GM23338 (cell line): Measurements from ENCODE around the gene MRPS26. TPM values are rescaled to one million over a fixed set of nuclear protein-coding genes. Genes with fewer than 3 reads are reported as not detected.

Experiments used
- ATAC-seq: fragments of 200-7000 bp; cut with Tn5 transposase; 3 replicates; pipeline ENCODE4 v1.9.1; 2020
- DNase-seq: peaks from one replicate; pipeline ENCODE4 v3.0.0-alpha.2; 2015; ENCODE audit warnings: low spot score
- H2AFZ ChIP-seq: fragments of 200-600 bp; sonication (generic); 2 replicates; pipeline ENCODE4 v1.8.0; 2016; ENCODE audit warnings: antibody characterized with exemption, mild to moderate bottlenecking, moderate library complexity
- H3F3A ChIP-seq: fragments of 200-600 bp; sonication (generic); replicated peaks from 2 replicates; pipeline ENCODE4 v1.8.0; 2017; ENCODE audit warnings: antibody characterized with exemption, mixed run types, low read depth
- H3K27ac ChIP-seq: fragments of 200-600 bp; sonication (generic); 2 replicates; pipeline ENCODE4 v1.6.1; 2016; ENCODE audit warnings: low read depth
- H3K27me3 ChIP-seq: fragments of 200-600 bp; sonication (generic); 2 replicates; pipeline ENCODE4 v1.8.0; 2016; ENCODE audit warnings: mild to moderate bottlenecking, mixed run types, moderate library complexity; ENCODE audit not compliant: insufficient read depth
- H3K36me3 ChIP-seq: fragments of 200-600 bp; sonication (generic); 2 replicates; pipeline ENCODE4 v1.8.0; 2016; ENCODE audit warnings: mild to moderate bottlenecking; ENCODE audit not compliant: insufficient read depth
- H3K4me1 ChIP-seq: fragments of 200-600 bp; sonication (generic); 2 replicates; pipeline ENCODE4 v1.8.0; 2016; ENCODE audit warnings: mild to moderate bottlenecking, moderate library complexity; ENCODE audit not compliant: insufficient read depth
- H3K4me2 ChIP-seq: fragments of 200-600 bp; sonication (generic); 2 replicates; pipeline ENCODE4 v1.7.1; 2017; ENCODE audit warnings: mixed run types
- H3K4me3 ChIP-seq: fragments of 200-600 bp; sonication (generic); 2 replicates; pipeline ENCODE4 v1.6.1; 2016; ENCODE audit warnings: mixed run types
- H3K79me2 ChIP-seq: fragments of 200-600 bp; sonication (generic); replicated peaks from 2 replicates; pipeline ENCODE4 v1.8.0; 2017; ENCODE audit warnings: mild to moderate bottlenecking; ENCODE audit not compliant: insufficient read depth
- H3K9me2 ChIP-seq: fragments of 200-600 bp; sonication (generic); 2 replicates; pipeline ENCODE4 v1.8.0; 2017; ENCODE audit not compliant: insufficient read depth
- H4K20me1 ChIP-seq: fragments of 200-600 bp; sonication (generic); replicated peaks from 2 replicates; pipeline ENCODE4 v1.8.0; 2017; ENCODE audit warnings: mild to moderate bottlenecking; ENCODE audit not compliant: insufficient read depth
- H3K27ac Mint-ChIP-seq: 2 replicates; pipeline ENCODE4 v1.8.0; 2020; ENCODE audit warnings: inconsistent platforms, mild to moderate bottlenecking, moderate library complexity, mixed read lengths
- H3K27me3 Mint-ChIP-seq: 3 replicates; pipeline ENCODE4 v1.8.0; 2022; ENCODE audit warnings: low read depth, mild to moderate bottlenecking, moderate library complexity, mixed read lengths, inconsistent platforms; ENCODE audit not compliant: insufficient read depth, poor library complexity
- H3K36me3 Mint-ChIP-seq: 3 replicates; pipeline ENCODE4 v1.8.0; 2021; ENCODE audit warnings: low read depth, mild to moderate bottlenecking, inconsistent platforms, moderate library complexity, mixed read lengths
- H3K4me1 Mint-ChIP-seq: 3 replicates; pipeline ENCODE4 v1.8.0; 2020; ENCODE audit warnings: mild to moderate bottlenecking, inconsistent platforms, mixed read lengths
- H3K4me3 Mint-ChIP-seq: 3 replicates; pipeline ENCODE4 v1.8.0; 2021; ENCODE audit warnings: moderate library complexity, mild to moderate bottlenecking, inconsistent platforms, mixed read lengths
- H3K9me3 Mint-ChIP-seq: 3 replicates; pipeline ENCODE4 v1.8.0; 2020; ENCODE audit warnings: moderate library complexity, mild to moderate bottlenecking, inconsistent platforms, mixed read lengths
- CREB1 ChIP-seq: fragments of 250-450 bp; sonication (Bioruptor Pico); IDR thresholded peaks from 2 replicates; pipeline ENCODE4 v1.5.0; 2020; ENCODE audit warnings: low read depth, mild to moderate bottlenecking, moderate library complexity
- EZH2 ChIP-seq: fragments of 200-600 bp; sonication (generic); IDR thresholded peaks from one replicate; pipeline ENCODE4 v1.8.0; 2017; ENCODE audit warnings: antibody characterized with exemption, mild to moderate bottlenecking, low read depth; ENCODE audit not compliant: unreplicated experiment
- EZH2phosphoT487 ChIP-seq: fragments of 200-600 bp; sonication (generic); IDR thresholded peaks from one replicate; pipeline ENCODE4 v1.8.1; 2018; ENCODE audit warnings: antibody characterized with exemption; ENCODE audit not compliant: unreplicated experiment
- JUNB ChIP-seq: IDR thresholded peaks from one replicate; pipeline ENCODE4 v1.6.1; 2016; ENCODE audit warnings: antibody characterized with exemption; ENCODE audit not compliant: unreplicated experiment
- NANOG ChIP-seq: IDR thresholded peaks from 2 replicates; pipeline ENCODE4 v1.6.1; 2016; ENCODE audit warnings: antibody characterized with exemption, borderline replicate concordance
- polyA plus RNA-seq: library from polyadenylated mRNA; unstranded; fragments of >200 nt; fragmentation: Nextera tagmentation; extraction: Ambion mirVana; gene quantifications from 2 replicates; pipeline ENCODE4 v1.2.1, GENCODE V29; 2016
- total RNA-seq: library from RNA; depleted of rRNA; stranded (reverse); fragments of >200 nt; shearing (Covaris generic); gene quantifications from 2 replicates; pipeline ENCODE4 v1.2.3, GENCODE V29; 2014
- TF ChIP-seq, protein P1 (sequence below): IDR thresholded peaks from one replicate; pipeline ENCODE4 v1.6.1; 2018; ENCODE audit warnings: antibody characterized with exemption; ENCODE audit not compliant: unreplicated experiment
- TF ChIP-seq, protein P2 (sequence below): IDR thresholded peaks from 2 replicates; pipeline ENCODE4 v1.6.1; 2016; ENCODE audit warnings: antibody characterized with exemption
- TF ChIP-seq, protein P3 (sequence below), 2 experiments: fragments of 200-600 bp in 1 of 2; sonication (generic) in 1 of 2; conservative IDR thresholded peaks; 2 replicates each; pipeline versions ENCODE4 v1.5.1 to v1.6.1; 2016 to 2017; ENCODE audit warnings: antibody characterized with exemption in 2 of 2, low read depth in 2 of 2, mild to moderate bottlenecking in 2 of 2, moderate library complexity in 1 of 2
- TF ChIP-seq, protein P4 (sequence below): fragments of 250-450 bp; sonication (Bioruptor Pico); IDR thresholded peaks from 2 replicates; pipeline ENCODE4 v1.5.0; 2020; ENCODE audit warnings: mild to moderate bottlenecking, moderate library complexity

The MRPS26 gene
- total and polyA plus RNA-seq, 2 experiments from 2014 or later: 105 to 154 TPM

DNA sequence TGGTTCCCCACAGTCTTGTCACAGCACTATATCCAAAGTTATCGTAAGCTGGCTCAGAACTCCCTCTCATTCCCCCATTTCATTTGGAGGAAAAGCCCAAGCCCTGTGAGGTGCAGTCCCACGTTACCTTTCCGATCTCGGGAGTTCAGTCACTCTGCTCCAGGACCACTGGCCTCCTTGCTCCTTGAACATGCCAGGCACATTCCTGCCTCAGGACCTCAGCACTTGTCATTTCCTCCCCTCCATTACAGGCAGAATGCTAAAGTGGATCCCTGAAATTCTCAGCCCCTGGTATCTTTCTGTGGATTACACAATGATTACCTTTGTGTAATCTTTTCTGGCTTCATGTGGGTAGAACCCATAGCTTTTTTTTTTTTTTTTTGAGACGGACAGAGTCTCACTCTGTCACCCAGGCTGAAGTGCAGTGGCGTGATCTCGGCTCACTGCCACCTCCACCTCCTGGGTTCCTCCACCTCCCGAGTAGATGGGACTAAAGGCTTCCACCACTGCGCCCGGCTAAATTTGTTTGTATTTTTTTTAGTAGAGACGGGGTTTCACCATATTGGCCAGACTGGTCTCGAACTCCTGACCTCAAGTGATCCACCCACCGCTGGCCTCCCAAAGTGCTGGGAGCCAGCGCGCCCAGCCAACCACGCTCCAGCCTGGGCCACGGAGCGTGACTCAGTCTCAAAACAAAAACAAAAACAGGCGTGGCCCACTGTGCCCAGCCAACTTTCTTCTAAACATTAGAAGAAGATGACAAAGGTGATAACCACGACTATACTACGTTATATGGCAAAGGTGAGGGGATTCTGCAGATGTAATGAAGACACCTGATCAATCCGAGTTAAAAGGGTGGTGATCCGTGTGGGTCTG, 21.5 kb downstream of the MRPS26 start (continued):
- TF ChIP-seq, protein P1, sequence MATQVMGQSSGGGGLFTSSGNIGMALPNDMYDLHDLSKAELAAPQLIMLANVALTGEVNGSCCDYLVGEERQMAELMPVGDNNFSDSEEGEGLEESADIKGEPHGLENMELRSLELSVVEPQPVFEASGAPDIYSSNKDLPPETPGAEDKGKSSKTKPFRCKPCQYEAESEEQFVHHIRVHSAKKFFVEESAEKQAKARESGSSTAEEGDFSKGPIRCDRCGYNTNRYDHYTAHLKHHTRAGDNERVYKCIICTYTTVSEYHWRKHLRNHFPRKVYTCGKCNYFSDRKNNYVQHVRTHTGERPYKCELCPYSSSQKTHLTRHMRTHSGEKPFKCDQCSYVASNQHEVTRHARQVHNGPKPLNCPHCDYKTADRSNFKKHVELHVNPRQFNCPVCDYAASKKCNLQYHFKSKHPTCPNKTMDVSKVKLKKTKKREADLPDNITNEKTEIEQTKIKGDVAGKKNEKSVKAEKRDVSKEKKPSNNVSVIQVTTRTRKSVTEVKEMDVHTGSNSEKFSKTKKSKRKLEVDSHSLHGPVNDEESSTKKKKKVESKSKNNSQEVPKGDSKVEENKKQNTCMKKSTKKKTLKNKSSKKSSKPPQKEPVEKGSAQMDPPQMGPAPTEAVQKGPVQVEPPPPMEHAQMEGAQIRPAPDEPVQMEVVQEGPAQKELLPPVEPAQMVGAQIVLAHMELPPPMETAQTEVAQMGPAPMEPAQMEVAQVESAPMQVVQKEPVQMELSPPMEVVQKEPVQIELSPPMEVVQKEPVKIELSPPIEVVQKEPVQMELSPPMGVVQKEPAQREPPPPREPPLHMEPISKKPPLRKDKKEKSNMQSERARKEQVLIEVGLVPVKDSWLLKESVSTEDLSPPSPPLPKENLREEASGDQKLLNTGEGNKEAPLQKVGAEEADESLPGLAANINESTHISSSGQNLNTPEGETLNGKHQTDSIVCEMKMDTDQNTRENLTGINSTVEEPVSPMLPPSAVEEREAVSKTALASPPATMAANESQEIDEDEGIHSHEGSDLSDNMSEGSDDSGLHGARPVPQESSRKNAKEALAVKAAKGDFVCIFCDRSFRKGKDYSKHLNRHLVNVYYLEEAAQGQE: no peak
- TF ChIP-seq, protein P2, sequence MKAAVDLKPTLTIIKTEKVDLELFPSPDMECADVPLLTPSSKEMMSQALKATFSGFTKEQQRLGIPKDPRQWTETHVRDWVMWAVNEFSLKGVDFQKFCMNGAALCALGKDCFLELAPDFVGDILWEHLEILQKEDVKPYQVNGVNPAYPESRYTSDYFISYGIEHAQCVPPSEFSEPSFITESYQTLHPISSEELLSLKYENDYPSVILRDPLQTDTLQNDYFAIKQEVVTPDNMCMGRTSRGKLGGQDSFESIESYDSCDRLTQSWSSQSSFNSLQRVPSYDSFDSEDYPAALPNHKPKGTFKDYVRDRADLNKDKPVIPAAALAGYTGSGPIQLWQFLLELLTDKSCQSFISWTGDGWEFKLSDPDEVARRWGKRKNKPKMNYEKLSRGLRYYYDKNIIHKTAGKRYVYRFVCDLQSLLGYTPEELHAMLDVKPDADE: no peak
- TF ChIP-seq JUNB: no peak
- TF ChIP-seq NANOG: no peak

DNA sequence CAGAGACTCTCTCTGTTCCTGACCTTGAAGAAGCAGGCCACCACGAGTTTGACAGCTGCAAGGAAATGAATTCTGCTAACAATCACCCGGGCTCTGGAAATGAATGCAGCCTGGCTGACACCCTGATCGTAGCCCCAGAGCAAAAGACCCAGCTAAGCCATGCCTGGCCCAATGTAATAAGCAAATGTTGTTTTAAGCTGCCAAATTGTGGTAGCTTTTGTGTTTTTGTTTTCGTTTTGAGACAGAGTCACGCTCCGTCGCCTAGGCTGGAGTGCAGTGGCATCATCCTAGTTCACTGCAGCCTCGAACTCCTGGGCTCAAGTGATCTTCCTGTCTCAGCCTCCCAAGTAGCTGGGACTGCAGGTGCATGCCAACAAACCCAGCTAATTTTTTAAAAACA, 22.2 kb downstream of the MRPS26 start:
- peaks cover 7% of the 10 kb centered on the region; the same call in 1 of the 2 replicates for H3K4me1 ChIP-seq
- H3K27me3 Mint-ChIP-seq: peaks cover 25% of the 10 kb centered on the region

More for the DNA sequence above, 22.2 kb downstream of the MRPS26 start:
- H2AFZ ChIP-seq: no peak overlapping the region
- H3K79me2 ChIP-seq: no peaks in the 10 kb centered on the region
- H3K27ac ChIP-seq: no peak overlapping the region
- H3K9me2 ChIP-seq: no peaks in the 10 kb centered on the region
- no peaks in the 10 kb centered on the region for H3K36me3 ChIP-seq
- H3F3A ChIP-seq: 0 out of 2 replicates have a peak, but pooled peaks cover 3% of the 10 kb centered on the region
- DNase-seq (no peak), ATAC-seq (no peak)
- H3K4me1 Mint-ChIP-seq: peaks cover 9% of the 10 kb centered on the region
- no peaks in the 10 kb centered on the region for H3K9me3 Mint-ChIP-seq
- H3K4me3 ChIP-seq: no peak overlapping the region
- H3K4me2 ChIP-seq: no peak overlapping the region
- H3K27ac Mint-ChIP-seq: no peak overlapping the region
- H4K20me1 ChIP-seq: no peaks in the 10 kb centered on the region
- H3K4me3 Mint-ChIP-seq: no peak overlapping the region
- no peaks in the 10 kb centered on the region for H3K36me3 Mint-ChIP-seq
- H3K27me3 ChIP-seq: peaks cover 27% of the 10 kb centered on the region
- TF ChIP-seq EZH2phosphoT487: no peak
- TF ChIP-seq NANOG: no peak
- TF ChIP-seq CREB1 (CRISPR knock-in tag): no peak
- TF ChIP-seq EZH2: no peak
- TF ChIP-seq, protein P3, sequence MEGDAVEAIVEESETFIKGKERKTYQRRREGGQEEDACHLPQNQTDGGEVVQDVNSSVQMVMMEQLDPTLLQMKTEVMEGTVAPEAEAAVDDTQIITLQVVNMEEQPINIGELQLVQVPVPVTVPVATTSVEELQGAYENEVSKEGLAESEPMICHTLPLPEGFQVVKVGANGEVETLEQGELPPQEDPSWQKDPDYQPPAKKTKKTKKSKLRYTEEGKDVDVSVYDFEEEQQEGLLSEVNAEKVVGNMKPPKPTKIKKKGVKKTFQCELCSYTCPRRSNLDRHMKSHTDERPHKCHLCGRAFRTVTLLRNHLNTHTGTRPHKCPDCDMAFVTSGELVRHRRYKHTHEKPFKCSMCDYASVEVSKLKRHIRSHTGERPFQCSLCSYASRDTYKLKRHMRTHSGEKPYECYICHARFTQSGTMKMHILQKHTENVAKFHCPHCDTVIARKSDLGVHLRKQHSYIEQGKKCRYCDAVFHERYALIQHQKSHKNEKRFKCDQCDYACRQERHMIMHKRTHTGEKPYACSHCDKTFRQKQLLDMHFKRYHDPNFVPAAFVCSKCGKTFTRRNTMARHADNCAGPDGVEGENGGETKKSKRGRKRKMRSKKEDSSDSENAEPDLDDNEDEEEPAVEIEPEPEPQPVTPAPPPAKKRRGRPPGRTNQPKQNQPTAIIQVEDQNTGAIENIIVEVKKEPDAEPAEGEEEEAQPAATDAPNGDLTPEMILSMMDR (conservative IDR thresholded peaks at IDR 0.05; ENCODE audit: low read depth in 2 of 2): no peak
- TF ChIP-seq, protein P2: no peak
- TF ChIP-seq, protein P4, sequence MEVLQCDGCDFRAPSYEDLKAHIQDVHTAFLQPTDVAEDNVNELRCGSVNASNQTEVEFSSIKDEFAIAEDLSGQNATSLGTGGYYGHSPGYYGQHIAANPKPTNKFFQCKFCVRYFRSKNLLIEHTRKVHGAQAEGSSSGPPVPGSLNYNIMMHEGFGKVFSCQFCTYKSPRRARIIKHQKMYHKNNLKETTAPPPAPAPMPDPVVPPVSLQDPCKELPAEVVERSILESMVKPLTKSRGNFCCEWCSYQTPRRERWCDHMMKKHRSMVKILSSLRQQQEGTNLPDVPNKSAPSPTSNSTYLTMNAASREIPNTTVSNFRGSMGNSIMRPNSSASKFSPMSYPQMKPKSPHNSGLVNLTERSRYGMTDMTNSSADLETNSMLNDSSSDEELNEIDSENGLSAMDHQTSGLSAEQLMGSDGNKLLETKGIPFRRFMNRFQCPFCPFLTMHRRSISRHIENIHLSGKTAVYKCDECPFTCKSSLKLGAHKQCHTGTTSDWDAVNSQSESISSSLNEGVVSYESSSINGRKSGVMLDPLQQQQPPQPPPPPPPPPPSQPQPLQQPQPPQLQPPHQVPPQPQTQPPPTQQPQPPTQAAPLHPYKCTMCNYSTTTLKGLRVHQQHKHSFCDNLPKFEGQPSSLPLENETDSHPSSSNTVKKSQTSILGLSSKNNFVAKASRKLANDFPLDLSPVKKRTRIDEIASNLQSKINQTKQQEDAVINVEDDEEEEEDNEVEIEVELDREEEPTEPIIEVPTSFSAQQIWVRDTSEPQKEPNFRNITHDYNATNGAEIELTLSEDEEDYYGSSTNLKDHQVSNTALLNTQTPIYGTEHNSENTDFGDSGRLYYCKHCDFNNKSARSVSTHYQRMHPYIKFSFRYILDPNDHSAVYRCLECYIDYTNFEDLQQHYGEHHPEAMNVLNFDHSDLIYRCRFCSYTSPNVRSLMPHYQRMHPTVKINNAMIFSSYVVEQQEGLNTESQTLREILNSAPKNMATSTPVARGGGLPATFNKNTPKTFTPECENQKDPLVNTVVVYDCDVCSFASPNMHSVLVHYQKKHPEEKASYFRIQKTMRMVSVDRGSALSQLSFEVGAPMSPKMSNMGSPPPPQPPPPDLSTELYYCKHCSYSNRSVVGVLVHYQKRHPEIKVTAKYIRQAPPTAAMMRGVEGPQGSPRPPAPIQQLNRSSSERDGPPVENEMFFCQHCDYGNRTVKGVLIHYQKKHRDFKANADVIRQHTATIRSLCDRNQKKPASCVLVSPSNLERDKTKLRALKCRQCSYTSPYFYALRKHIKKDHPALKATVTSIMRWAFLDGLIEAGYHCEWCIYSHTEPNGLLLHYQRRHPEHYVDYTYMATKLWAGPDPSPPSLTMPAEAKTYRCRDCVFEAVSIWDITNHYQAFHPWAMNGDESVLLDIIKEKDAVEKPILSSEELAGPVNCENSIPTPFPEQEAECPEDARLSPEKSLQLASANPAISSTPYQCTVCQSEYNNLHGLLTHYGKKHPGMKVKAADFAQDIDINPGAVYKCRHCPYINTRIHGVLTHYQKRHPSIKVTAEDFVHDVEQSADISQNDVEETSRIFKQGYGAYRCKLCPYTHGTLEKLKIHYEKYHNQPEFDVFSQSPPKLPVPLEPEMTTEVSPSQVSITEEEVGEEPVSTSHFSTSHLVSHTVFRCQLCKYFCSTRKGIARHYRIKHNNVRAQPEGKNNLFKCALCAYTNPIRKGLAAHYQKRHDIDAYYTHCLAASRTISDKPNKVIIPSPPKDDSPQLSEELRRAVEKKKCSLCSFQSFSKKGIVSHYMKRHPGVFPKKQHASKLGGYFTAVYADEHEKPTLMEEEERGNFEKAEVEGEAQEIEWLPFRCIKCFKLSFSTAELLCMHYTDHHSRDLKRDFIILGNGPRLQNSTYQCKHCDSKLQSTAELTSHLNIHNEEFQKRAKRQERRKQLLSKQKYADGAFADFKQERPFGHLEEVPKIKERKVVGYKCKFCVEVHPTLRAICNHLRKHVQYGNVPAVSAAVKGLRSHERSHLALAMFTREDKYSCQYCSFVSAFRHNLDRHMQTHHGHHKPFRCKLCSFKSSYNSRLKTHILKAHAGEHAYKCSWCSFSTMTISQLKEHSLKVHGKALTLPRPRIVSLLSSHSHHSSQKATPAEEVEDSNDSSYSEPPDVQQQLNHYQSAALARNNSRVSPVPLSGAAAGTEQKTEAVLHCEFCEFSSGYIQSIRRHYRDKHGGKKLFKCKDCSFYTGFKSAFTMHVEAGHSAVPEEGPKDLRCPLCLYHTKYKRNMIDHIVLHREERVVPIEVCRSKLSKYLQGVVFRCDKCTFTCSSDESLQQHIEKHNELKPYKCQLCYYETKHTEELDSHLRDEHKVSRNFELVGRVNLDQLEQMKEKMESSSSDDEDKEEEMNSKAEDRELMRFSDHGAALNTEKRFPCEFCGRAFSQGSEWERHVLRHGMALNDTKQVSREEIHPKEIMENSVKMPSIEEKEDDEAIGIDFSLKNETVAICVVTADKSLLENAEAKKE (CRISPR knock-in tag): no peak
